ENCODE measurements around the gene SCYL2. TPM values are rescaled to one million over a fixed set of nuclear protein-coding genes. Genes with fewer than 3 reads are reported as not detected.

The SCYL2 gene
- polyA plus RNA-seq, 3 donors = 16.5 to 25.5 (median 20.4) TPM

DNA sequence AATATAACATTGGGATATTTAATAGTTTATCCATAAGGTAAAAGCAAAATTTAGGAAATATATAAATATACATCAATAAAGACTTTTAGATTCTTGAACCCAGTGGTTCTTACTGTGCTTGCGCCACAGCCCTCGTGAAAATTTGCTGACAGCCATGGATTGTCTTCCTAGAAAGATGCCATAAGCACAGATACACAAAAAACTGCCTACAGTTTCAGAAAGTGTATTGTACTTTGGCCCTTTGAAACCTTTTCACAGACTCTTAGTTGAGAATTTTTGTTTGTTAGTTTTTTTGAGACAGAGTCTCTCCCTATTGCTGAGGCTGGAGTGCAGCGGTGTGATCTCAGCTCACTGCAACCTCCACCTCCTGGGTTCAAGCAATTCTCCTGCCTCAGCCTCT is 28.2 kb upstream of the SCYL2 start:
- Mint-ChIP-seq H3K27ac (no peak overlapping the region), H3K36me3 (no peaks in the 10 kb centered on the region), H3K27me3 (ENCODE audit: low read depth in 3 of 3) (no peaks in the 10 kb centered on the region), H3K9me3 (no peaks in the 10 kb centered on the region), H3K4me3 (no peak overlapping the region), H3K4me1 (no peaks in the 10 kb centered on the region)
- Histone ChIP-seq H2AFZ (ENCODE audit: insufficient read depth, low read depth, low read length, poor library complexity, severe bottlenecking) (no peak overlapping the region), H3K9ac (ENCODE audit: insufficient read depth, low read length, poor library complexity, severe bottlenecking) (no peak overlapping the region), H3K4me2 (replicated peaks; ENCODE audit: extremely low read depth, low read length, poor library complexity, severe bottlenecking) (no peak overlapping the region), H3K36me3 (replicated peaks in 1 of 2; ENCODE audit: control insufficient read depth in 1 of 2, insufficient read depth in 2 of 2, low read length in 2 of 2) (no peaks in the 10 kb centered on the region), H3K4me3 (replicated peaks in 1 of 3; ENCODE audit: low read depth in 2 of 3, low read length in 3 of 3) (no peak overlapping the region), H3K27ac (ENCODE audit: low read depth in 1 of 2, low read length in 2 of 2) (no peak overlapping the region), H3K27me3 (ENCODE audit: control insufficient read depth in 2 of 2, insufficient read depth in 2 of 2, low read length in 2 of 2) (no peaks in the 10 kb centered on the region), H3K4me1 (ENCODE audit: control insufficient read depth in 1 of 2, insufficient read depth in 2 of 2, low read length in 2 of 2) (no peaks in the 10 kb centered on the region), H3K9me3 (replicated peaks in 1 of 2; ENCODE audit: control insufficient read depth in 1 of 2, insufficient read depth in 1 of 2, low read length in 2 of 2) (no peaks in the 10 kb centered on the region), H4K20me1 (ENCODE audit: insufficient read depth, low read length) (no peaks in the 10 kb centered on the region), H3K79me2 (ENCODE audit: insufficient read depth, low read length) (no peaks in the 10 kb centered on the region)
- intact Hi-C loops (cut with micrococcal nuclease) = no loop called here
- DNase-seq = no peak
- WGBS (ENCODE audit: insufficient coverage) = no CpG with 5 or more reads among the region's 3 CpGs
- no peak for TF ChIP-seq CTCF (IDR thresholded peaks at IDR 0.05)

GRCh38 chr12:100239589-100239988 is 27.4 kb upstream of the SCYL2 start:
- TF ChIP-seq CTCF (IDR thresholded peaks at IDR 0.05) = no peak
- WGBS (ENCODE audit: insufficient coverage) = 100% methylated on average over 1 of the region's 1 CpG
- intact Hi-C loops (cut with micrococcal nuclease) = no loop called here
- Histone ChIP-seq H2AFZ (ENCODE audit: insufficient read depth, low read depth, low read length, poor library complexity, severe bottlenecking) (no peak overlapping the region), H3K79me2 (ENCODE audit: insufficient read depth, low read length) (no peaks in the 10 kb centered on the region), H3K4me2 (replicated peaks; ENCODE audit: extremely low read depth, low read length, poor library complexity, severe bottlenecking) (no peak overlapping the region), H3K27me3 (ENCODE audit: control insufficient read depth in 2 of 2, insufficient read depth in 2 of 2, low read length in 2 of 2) (no peaks in the 10 kb centered on the region), H3K9me3 (replicated peaks in 1 of 2; ENCODE audit: control insufficient read depth in 1 of 2, insufficient read depth in 1 of 2, low read length in 2 of 2) (no peaks in the 10 kb centered on the region), H4K20me1 (ENCODE audit: insufficient read depth, low read length) (no peaks in the 10 kb centered on the region), H3K4me1 (ENCODE audit: control insufficient read depth in 1 of 2, insufficient read depth in 2 of 2, low read length in 2 of 2) (no peaks in the 10 kb centered on the region), H3K27ac (ENCODE audit: low read depth in 1 of 2, low read length in 2 of 2) (no peak overlapping the region), H3K9ac (ENCODE audit: insufficient read depth, low read length, poor library complexity, severe bottlenecking) (no peak overlapping the region), H3K4me3 (replicated peaks in 1 of 3; ENCODE audit: low read depth in 2 of 3, low read length in 3 of 3) (no peak overlapping the region), H3K36me3 (replicated peaks in 1 of 2; ENCODE audit: control insufficient read depth in 1 of 2, insufficient read depth in 2 of 2, low read length in 2 of 2) (no peaks in the 10 kb centered on the region)
- Mint-ChIP-seq H3K27me3 (ENCODE audit: low read depth in 3 of 3) (peaks cover 0 to 1% (median 0%) of the 10 kb centered on the region in 3 donors), H3K36me3 (no peaks in the 10 kb centered on the region), H3K4me3 (no peak overlapping the region), H3K4me1 (no peaks in the 10 kb centered on the region), H3K9me3 (no peaks in the 10 kb centered on the region), H3K27ac (peak overlapping the region in 1 of 7 donors; percentile 8)
- DNase-seq = no peak
